GM12801 (cell line): ENCODE data around the gene IQSEC1.

Source experiments
- CTCF ChIP-seq: IDR thresholded peaks from one replicate; pipeline ENCODE4 v1.5.1; 2011; ENCODE audit warnings: control low read depth; ENCODE audit not compliant: insufficient read length; ENCODE audit errors: extremely low read depth

The IQSEC1 gene

DNA sequence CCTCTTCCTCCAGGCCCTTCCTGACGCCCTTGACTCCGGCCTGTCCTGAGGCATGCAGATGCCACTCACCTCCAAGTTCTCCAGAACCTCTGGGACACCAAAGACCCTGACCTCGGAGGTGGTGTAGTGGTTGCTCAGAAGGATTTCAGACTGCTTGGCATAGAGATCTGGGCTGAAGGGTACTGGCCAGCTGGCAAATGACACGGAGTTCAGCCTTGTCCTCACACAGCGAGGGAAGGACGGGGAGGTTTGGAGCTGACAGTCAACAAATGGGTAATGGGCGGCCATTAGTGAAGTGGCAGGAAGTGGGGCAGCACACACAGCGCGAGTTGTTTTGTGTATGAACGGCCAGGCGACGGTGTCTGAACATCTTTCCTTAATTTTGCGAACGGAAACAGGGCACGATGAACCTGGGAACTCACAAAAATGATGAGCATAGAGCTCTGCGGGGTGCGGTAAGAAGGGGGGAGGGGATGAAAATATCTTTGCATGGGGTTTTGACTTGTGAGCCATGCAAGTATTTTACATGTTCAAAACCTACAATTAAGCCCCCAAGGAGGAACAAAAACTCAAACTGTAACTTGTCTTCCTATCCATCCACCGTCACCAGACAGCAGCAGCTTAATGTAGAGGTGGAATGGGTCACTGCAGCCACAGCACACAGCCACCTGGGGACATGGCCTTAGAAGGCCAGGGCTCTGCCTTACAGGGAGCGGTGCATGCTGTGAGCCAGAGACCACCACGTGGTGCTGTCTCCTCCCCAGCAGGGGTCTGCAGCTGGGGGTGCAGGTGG is 188.2 kb downstream of the IQSEC1 start:
- no peak for TF ChIP-seq CTCF

DNA sequence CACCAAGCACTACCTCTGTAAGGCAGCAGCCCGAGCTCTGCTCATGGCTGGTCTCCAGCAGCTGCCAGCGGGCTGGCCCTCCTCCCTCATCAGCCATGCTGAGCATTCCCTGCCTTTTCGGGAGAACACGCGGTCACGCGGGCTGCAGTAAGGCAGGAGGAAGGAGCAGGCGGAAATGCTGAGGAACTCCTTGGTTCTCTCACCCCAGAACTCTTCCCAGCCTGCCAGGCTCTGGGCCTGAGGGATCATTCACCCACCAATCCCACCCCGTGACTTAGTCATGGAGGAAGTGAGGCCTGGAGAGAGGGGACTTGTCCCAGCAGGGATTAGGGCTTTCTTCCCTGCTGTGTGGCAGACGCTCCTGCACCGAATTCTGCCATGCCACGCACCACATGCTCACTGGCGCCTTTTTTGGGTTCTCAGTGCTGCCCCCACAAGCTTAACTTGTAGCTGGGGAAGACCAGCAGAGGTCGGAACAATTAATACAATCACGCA is 189.0 kb downstream of the IQSEC1 start:
- TF ChIP-seq CTCF: no peak

DNA sequence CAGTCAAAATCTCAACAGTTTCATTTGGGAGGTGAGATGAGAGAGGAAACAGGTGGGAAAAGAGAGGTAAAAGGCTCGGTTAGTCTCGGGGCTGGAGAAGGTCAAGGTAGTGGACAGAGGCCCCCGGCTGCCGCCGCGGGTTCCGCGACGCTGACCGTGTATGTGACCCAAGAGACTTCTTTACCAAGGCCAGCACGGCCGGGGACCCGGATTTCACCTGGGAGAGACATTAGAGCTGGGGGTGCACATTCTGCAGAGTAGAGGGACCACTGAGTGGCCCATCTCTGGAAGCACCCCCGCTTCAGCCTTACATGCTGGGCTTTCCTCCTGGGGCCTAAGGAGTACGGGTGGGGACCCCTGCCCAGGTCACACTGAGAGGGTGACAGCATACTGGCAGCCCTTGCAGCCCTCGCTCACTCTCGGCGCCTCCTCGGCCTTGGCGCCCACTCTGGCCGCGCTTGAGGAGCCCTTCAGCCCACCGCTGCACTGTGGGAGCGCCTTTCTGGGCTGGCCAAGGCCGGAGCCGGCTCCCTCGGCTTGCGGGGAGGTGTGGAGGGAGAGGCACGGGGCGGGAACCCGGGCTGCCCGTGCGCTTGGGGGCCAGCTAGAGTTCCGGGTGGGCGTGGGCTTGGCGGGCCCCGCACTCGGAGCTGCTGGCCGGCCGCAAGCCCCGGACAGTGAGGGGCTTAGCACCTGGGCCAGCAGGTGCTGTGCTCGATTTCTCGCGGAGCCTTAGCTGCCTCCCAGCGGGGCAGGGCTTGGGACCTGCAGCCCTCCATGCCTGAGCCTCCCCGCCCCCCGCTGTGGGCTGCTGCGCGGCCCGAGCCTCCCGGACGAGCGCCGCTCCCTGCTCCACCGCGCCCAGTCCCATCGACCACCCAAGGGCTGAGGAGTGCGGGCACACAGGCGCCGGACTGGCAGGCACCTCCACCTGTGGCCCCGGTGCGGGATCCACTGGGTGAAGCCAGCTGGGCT is 190.6 kb downstream of the IQSEC1 start:
- TF ChIP-seq CTCF: no peak

- no peak for TF ChIP-seq CTCF
Measured at GRCh38 chr3:12879191-12879815, 193.9 kb downstream of the IQSEC1 start.

- TF ChIP-seq CTCF: no peak
Measured at GRCh38 chr3:12878141-12878574, 195.1 kb downstream of the IQSEC1 start.

- no peak for TF ChIP-seq CTCF
Measured at GRCh38 chr3:12877040-12877439, 196.2 kb downstream of the IQSEC1 start.
